GM12878 (cell line): ENCODE data around the gene DMRTB1. TPM values are rescaled to one million over a fixed set of nuclear protein-coding genes. Genes with fewer than 3 reads are reported as not detected.

Experiments
- ATAC-seq: fragments of 200-7000 bp; cut with Tn5 transposase; 3 replicates; pipeline ENCODE4 v1.9.1; 2020; ENCODE audit warnings: mild to moderate bottlenecking, moderate library complexity
- BruUV-seq: library from RNA; stranded (reverse); fragments of 400-500 nt; replicated peaks from 2 replicates; lab custom pipeline; 2021; lab: Mats Ljungman, UMichigan
- CTCF ChIA-PET: fragments of 300-600 bp; sonication (Branson Sonifier 250); formaldehyde crosslinking; extraction: SDS; loops from one replicate; lab custom pipeline; 2021; ENCODE audit warnings: inconsistent platforms; lab: Yijun Ruan, JAX
- POLR2A ChIA-PET: fragments of 350-600 bp; formaldehyde crosslinking; extraction: SDS; loops from one replicate; lab custom pipeline; 2021; ENCODE audit warnings: inconsistent platforms; lab: Charles Lee
- RAD21 ChIA-PET: fragments of 300-600 bp; sonication (Branson Sonifier 250); formaldehyde crosslinking; loops from one replicate; lab custom pipeline; 2023; ENCODE audit warnings: antibody characterized with exemption; ENCODE audit not compliant: unreplicated experiment; lab: Charles Lee
- SMC1A ChIA-PET: fragments of 300-600 bp; sonication (Branson Sonifier 250); formaldehyde crosslinking; loops from one replicate; lab custom pipeline; 2023; ENCODE audit not compliant: unreplicated experiment, uncharacterized antibody; lab: Charles Lee
- DNase-seq: peaks from one replicate; pipeline ENCODE4 v3.0.0-alpha.2; 2011; ENCODE audit warnings: low read depth, low spot score
- FAIRE-seq: peaks from 3 replicates; lab custom pipeline; 2011; peaks lifted over from hg19 to GRCh38; lab: Jason Lieb, UNC
- H2AFZ ChIP-seq: 2 replicates; pipeline ENCODE4 v1.6.0; 2011; ENCODE audit warnings: low read depth, low read length, control low read depth; ENCODE audit not compliant: control insufficient read depth
- H3K27ac ChIP-seq: 2 replicates; pipeline ENCODE4 v1.5.1; 2011; ENCODE audit warnings: control low read depth; ENCODE audit not compliant: control insufficient read depth, insufficient read depth
- H3K27me3 ChIP-seq, 2 experiments: replicated peaks in 1 of 2; 2 replicates each; pipeline versions ENCODE4 v1.6.0 to v1.6.1; 2011; ENCODE audit warnings: low read length in 1 of 2; ENCODE audit not compliant: control insufficient read depth in 2 of 2, insufficient read depth in 2 of 2
- H3K36me3 ChIP-seq, 2 experiments: 2 replicates each; pipeline ENCODE4 v1.5.1; 2011; ENCODE audit warnings: low read length in 1 of 2; ENCODE audit not compliant: control insufficient read depth in 2 of 2, insufficient read depth in 2 of 2
- H3K4me1 ChIP-seq: 2 replicates; pipeline ENCODE4 v1.6.1; 2011; ENCODE audit warnings: mild to moderate bottlenecking, low read length, moderate library complexity, mixed read lengths; ENCODE audit not compliant: control insufficient read depth, insufficient read depth
- H3K4me2 ChIP-seq: 2 replicates; pipeline ENCODE4 v1.6.0; 2011; ENCODE audit warnings: control low read depth; ENCODE audit not compliant: control insufficient read depth, insufficient read depth
- H3K4me3 ChIP-seq: fragments of 200-600 bp; sonication (generic); 2 replicates; pipeline ENCODE4 v1.5.1; 2016
- H3K79me2 ChIP-seq: 2 replicates; pipeline ENCODE4 v1.6.0; 2011; ENCODE audit warnings: low read length; ENCODE audit not compliant: control insufficient read depth, insufficient read depth
- H3K9ac ChIP-seq: 2 replicates; pipeline ENCODE4 v1.8.0; 2011; ENCODE audit warnings: low read length, control low read depth, mixed read lengths; ENCODE audit not compliant: control insufficient read depth, insufficient read depth
- H3K9me3 ChIP-seq: replicated peaks from 3 replicates; pipeline ENCODE4 v1.5.1; 2011; ENCODE audit warnings: mild to moderate bottlenecking, low read length; ENCODE audit not compliant: control insufficient read depth, insufficient read depth
- H4K20me1 ChIP-seq: 2 replicates; pipeline ENCODE4 v1.6.0; 2011; ENCODE audit not compliant: control insufficient read depth, insufficient read depth
- ETV6 ChIP-seq, 2 experiments: fragments of 450-650 bp in 1 of 2; IDR thresholded peaks in 1 of 2; conservative IDR thresholded peaks in 1 of 2; 2 replicates each; pipeline ENCODE4 v1.6.1; 2014; ENCODE audit warnings: antibody characterized with exemption in 1 of 2, borderline replicate concordance in 1 of 2, low read depth in 1 of 2, mild to moderate bottlenecking in 1 of 2, moderate library complexity in 1 of 2
- FOS ChIP-seq: IDR thresholded peaks from 3 replicates; pipeline ENCODE4 v1.6.1; 2011; ENCODE audit warnings: borderline replicate concordance; ENCODE audit not compliant: insufficient read length; ENCODE audit errors: extremely low read depth
- STAT1 ChIP-seq: fragments of 450-650 bp; conservative IDR thresholded peaks from 2 replicates; pipeline ENCODE4 v1.6.1; 2014; ENCODE audit warnings: antibody characterized with exemption, mild to moderate bottlenecking
- WGBS: methylation state at CpG from one replicate; pipeline ENCODE4 v1.1.6; 2016; ENCODE audit warnings: low lambda C conversion rate; ENCODE audit not compliant: insufficient replicate concordance, insufficient coverage; ENCODE audit errors: missing lambda C conversion rate; 5-methylcytosine and 5-hydroxymethylcytosine counted together
- in situ Hi-C: fragments of 300-500 bp; cut with MboI; formaldehyde crosslinking; loops from 9 replicates; pipeline ENCODE4 v1.14.3; 2018; ENCODE audit warnings: mixed read lengths
- intact Hi-C: fragments of 100-400 bp; cut with micrococcal nuclease; formaldehyde crosslinking; loops from one replicate; pipeline ENCODE4 v1.14.2; 2022; ENCODE audit not compliant: unreplicated experiment
- polyA plus RNA-seq, 11 experiments: library from polyadenylated mRNA; depleted of rRNA in 4 of 11; unstranded in 6 of 11; stranded (reverse) in 5 of 11; fragments of >200 nt; fragmentation: Nextera tagmentation in 4 of 11; fragmentation: Illumina TruSeq in 1 of 11; extraction: Ambion mirVana in 4 of 11; extraction: Trizol in 1 of 11; gene quantifications; 1 replicate in 1 of 11; 2 replicates in 10 of 11; pipeline versions ENCODE4 v1.2.1 to v1.2.3, GENCODE V29; 2011 to 2016; ENCODE audit warnings: inconsistent platforms in 2 of 11, missing spikeins in 2 of 11, low read depth in 1 of 11
- total RNA-seq, 4 experiments: library from RNA; depleted of rRNA in 3 of 4; stranded (reverse); fragments of >200 nt in 3 of 4; fragmentation: Illumina TruSeq in 1 of 4; extraction: Trizol in 1 of 4; gene quantifications; 2 replicates each; pipeline versions ENCODE4 v1.2.1 to v1.2.3, GENCODE V29; 2013 to 2021
- TF ChIP-seq, protein P1 (sequence below): fragments of 450-650 bp; formaldehyde crosslinking; IDR thresholded peaks from 2 replicates; pipeline ENCODE4 v1.5.0; 2022; ENCODE audit warnings: mild to moderate bottlenecking, missing genetic modification characterization
- TF ChIP-seq, protein P2 (sequence below): fragments of 450-650 bp; IDR thresholded peaks from 2 replicates; pipeline ENCODE4 v1.6.1; 2016; ENCODE audit warnings: mild to moderate bottlenecking

DMRTB1 gene
- total and polyA plus RNA-seq, 10 of the 15 experiments (the other 5 are each of a cell fraction or from before 2014, with no cell fraction given) = not detected

DNA sequence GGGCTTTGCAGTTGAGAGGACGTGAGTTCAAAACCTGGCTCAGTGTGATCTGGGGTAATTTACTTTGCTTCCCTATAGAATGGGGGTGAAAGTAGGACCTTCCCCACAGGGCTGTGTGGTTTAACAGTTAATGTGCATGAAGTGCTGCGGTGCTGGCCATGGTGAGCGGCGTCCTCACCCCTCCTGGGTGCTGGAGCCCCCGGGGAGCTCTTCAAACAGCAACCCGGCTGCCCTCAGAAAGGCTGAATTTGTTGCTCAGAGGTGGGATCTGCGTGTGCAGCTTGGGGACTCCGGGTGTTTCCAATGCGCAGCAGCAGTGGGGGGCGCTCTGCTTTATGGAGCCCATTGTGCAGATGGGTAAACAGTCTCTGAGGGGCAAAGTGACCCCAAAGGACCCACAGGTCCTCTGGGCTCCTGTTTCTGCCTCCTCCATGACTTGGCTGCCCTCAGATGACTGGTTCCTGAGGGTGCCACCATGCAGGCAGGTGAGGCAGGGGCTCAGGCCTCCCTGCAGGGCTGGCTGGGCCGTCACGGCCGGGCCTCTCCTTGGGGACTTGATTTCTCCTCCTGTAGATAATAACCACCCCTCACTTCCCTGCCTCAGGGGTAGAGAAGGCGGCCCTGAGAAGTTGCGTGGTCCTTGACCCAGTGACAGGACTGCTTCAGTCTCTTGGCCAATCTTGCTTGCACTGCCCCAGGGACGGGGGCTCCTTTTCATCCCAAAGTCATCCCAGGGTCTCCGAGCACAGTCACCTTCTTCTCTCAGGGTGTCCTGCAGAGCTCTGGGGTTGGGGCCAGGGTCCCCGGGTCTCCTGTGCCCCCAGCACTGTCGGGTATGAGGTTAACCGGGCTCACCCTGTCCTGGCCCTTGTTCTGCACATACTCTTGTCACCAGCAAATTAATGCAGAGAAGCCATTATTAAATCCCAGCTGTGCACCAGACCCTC, 40.3 kb downstream of the DMRTB1 start:
- DNase-seq (no peak), ATAC-seq (no peak), FAIRE-seq (no peak)
- RAD21 ChIA-PET = no interaction called here
- H3K27ac ChIP-seq = no peak overlapping the region
- no peak overlapping the region for H3K9ac ChIP-seq
- WGBS = 25% methylated on average over 20 of the region's 20 CpGs
- H3K79me2 ChIP-seq = no peaks in the 10 kb centered on the region
- no TSS peak for BruUV-seq
- H3K4me2 ChIP-seq = no peak overlapping the region
- no peak for TF ChIP-seq FOS
- TF ChIP-seq, protein P1, sequence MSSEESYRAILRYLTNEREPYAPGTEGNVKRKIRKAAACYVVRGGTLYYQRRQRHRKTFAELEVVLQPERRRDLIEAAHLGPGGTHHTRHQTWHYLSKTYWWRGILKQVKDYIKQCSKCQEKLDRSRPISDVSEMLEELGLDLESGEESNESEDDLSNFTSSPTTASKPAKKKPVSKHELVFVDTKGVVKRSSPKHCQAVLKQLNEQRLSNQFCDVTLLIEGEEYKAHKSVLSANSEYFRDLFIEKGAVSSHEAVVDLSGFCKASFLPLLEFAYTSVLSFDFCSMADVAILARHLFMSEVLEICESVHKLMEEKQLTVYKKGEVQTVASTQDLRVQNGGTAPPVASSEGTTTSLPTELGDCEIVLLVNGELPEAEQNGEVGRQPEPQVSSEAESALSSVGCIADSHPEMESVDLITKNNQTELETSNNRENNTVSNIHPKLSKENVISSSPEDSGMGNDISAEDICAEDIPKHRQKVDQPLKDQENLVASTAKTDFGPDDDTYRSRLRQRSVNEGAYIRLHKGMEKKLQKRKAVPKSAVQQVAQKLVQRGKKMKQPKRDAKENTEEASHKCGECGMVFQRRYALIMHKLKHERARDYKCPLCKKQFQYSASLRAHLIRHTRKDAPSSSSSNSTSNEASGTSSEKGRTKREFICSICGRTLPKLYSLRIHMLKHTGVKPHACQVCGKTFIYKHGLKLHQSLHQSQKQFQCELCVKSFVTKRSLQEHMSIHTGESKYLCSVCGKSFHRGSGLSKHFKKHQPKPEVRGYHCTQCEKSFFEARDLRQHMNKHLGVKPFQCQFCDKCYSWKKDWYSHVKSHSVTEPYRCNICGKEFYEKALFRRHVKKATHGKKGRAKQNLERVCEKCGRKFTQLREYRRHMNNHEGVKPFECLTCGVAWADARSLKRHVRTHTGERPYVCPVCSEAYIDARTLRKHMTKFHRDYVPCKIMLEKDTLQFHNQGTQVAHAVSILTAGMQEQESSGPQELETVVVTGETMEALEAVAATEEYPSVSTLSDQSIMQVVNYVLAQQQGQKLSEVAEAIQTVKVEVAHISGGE (CRISPR knock-in tag) = no peak
- no peak for TF ChIP-seq STAT1
- TF ChIP-seq, protein P2, sequence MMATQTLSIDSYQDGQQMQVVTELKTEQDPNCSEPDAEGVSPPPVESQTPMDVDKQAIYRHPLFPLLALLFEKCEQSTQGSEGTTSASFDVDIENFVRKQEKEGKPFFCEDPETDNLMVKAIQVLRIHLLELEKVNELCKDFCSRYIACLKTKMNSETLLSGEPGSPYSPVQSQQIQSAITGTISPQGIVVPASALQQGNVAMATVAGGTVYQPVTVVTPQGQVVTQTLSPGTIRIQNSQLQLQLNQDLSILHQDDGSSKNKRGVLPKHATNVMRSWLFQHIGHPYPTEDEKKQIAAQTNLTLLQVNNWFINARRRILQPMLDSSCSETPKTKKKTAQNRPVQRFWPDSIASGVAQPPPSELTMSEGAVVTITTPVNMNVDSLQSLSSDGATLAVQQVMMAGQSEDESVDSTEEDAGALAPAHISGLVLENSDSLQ = no peak
- no peak for TF ChIP-seq ETV6 (conservative IDR thresholded peaks at IDR 0.05 in 1 of 2, IDR thresholded peaks at IDR 0.05 in 1 of 2; ENCODE audit: borderline replicate concordance in 1 of 2, low read depth in 1 of 2)
- CTCF ChIA-PET = no interaction called here
- no peaks in the 10 kb centered on the region for H4K20me1 ChIP-seq
- intact Hi-C loops (no loop called here), in situ Hi-C loops (loop anchor here (25.0 kb wide), 1 partner anchor 463 kb away; no protein-coding TSS in a partner anchor)
- no peaks in the 10 kb centered on the region; a peak in 1 of 4 replicates for H3K27me3 ChIP-seq
- no peaks in the 10 kb centered on the region for H3K9me3 ChIP-seq
- no peak overlapping the region for H3K4me3 ChIP-seq
- no peaks in the 10 kb centered on the region for H3K36me3 ChIP-seq
- H3K4me1 ChIP-seq = no peaks in the 10 kb centered on the region
- H2AFZ ChIP-seq = no peak overlapping the region
- POLR2A ChIA-PET = no interaction called here
- SMC1A ChIA-PET = no interaction called here
